ENCODE results near the gene KAT6B.

DNA sequence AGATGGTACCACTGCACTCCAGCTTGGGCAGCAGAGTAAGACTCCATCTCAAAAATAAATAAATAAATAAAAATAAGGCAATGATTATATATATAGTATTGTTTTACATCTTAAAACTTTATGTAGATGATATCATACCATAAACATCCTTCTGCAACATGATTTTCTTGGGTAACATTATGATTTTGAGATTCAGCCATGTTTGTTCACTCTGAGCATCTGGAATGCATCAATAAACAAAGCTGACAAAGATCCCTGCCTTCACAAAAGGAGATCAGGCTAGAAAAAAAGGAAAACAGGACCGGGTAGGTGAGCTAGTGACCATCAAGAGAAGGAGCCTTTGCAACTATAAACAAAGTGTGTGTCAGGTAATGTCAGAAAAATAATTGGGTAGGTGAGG, 31.9 kb upstream of the KAT6B start:
- no peak for TF ChIP-seq POLR2A (IDR thresholded peaks at IDR 0.05)
- TF ChIP-seq, protein P1, sequence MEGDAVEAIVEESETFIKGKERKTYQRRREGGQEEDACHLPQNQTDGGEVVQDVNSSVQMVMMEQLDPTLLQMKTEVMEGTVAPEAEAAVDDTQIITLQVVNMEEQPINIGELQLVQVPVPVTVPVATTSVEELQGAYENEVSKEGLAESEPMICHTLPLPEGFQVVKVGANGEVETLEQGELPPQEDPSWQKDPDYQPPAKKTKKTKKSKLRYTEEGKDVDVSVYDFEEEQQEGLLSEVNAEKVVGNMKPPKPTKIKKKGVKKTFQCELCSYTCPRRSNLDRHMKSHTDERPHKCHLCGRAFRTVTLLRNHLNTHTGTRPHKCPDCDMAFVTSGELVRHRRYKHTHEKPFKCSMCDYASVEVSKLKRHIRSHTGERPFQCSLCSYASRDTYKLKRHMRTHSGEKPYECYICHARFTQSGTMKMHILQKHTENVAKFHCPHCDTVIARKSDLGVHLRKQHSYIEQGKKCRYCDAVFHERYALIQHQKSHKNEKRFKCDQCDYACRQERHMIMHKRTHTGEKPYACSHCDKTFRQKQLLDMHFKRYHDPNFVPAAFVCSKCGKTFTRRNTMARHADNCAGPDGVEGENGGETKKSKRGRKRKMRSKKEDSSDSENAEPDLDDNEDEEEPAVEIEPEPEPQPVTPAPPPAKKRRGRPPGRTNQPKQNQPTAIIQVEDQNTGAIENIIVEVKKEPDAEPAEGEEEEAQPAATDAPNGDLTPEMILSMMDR (IDR thresholded peaks at IDR 0.05), result no peak
